K562 (cell line): ENCODE results near the gene TLX3. TPM values are rescaled to one million over a fixed set of nuclear protein-coding genes. Genes with fewer than 3 reads are reported as not detected.

Experiments
- ATAC-seq: fragments of 200-7000 bp; cut with Tn5 transposase; 3 replicates; pipeline ENCODE4 v1.9.1; 2020; ENCODE audit warnings: moderate library complexity
- BruUV-seq: library from RNA; stranded (reverse); fragments of 400-500 nt; replicated peaks from 2 replicates; lab custom pipeline; 2021; lab: Mats Ljungman, UMichigan
- CTCF ChIA-PET: fragments of 300-600 bp; formaldehyde crosslinking; extraction: SDS; loops from one replicate; lab custom pipeline; 2021; ENCODE audit warnings: low intra/inter-chr PET ratio; lab: Yijun Ruan, JAX
- POLR2A ChIA-PET: fragments of 300-600, 350-650 bp; sonication (Branson Sonifier 250); formaldehyde crosslinking; extraction: SDS; loops from one replicate; lab custom pipeline; 2021; ENCODE audit warnings: antibody characterized with exemption, inconsistent platforms; lab: Yijun Ruan, JAX
- DNase-seq, 4 experiments: peaks; one replicate each; pipeline versions ENCODE4 v3.0.0 to v3.0.0-alpha.2; 2011 to 2018; ENCODE audit warnings: low spot score in 3 of 4, mixed read lengths in 3 of 4; ENCODE audit errors: extremely low read depth in 1 of 4
- FAIRE-seq: peaks from 2 replicates; lab custom pipeline; 2011; peaks lifted over from hg19 to GRCh38; lab: Jason Lieb, UNC
- H2AFZ ChIP-seq: 2 replicates; pipeline ENCODE4 v1.6.0; 2011; ENCODE audit warnings: low read depth, low read length, control low read depth, inconsistent platforms
- H3K27ac ChIP-seq: fragments of 200-600 bp; 3 replicates; pipeline ENCODE4 v1.8.0; 2011; ENCODE audit warnings: low read depth, mild to moderate bottlenecking, control low read depth, inconsistent platforms, low read length, moderate library complexity, mixed read lengths; ENCODE audit errors: extremely low read depth
- H3K27me3 ChIP-seq, 2 experiments: fragments of 300-600 bp in 1 of 2; 2 replicates in 1 of 2; 3 replicates in 1 of 2; pipeline versions ENCODE4 v1.6.0 to v1.8.0; 2011; ENCODE audit warnings: inconsistent platforms in 2 of 2, low read length in 2 of 2, mild to moderate bottlenecking in 1 of 2, mixed read lengths in 1 of 2, moderate library complexity in 1 of 2; ENCODE audit not compliant: control insufficient read depth in 2 of 2, insufficient read depth in 2 of 2
- H3K36me3 ChIP-seq: fragments of 300-600 bp; 3 replicates; pipeline ENCODE4 v1.8.0; 2011; ENCODE audit warnings: mild to moderate bottlenecking, low read length, inconsistent platforms; ENCODE audit not compliant: control insufficient read depth, insufficient read depth
- H3K4me1 ChIP-seq, 2 experiments: fragments of 200-600 bp in 1 of 2; replicated peaks in 1 of 2; 2 replicates in 1 of 2; 3 replicates in 1 of 2; pipeline versions ENCODE4 v1.5.1 to v1.8.0; 2011; ENCODE audit warnings: inconsistent platforms in 2 of 2, low read length in 2 of 2, mild to moderate bottlenecking in 1 of 2, mixed read lengths in 1 of 2, moderate library complexity in 1 of 2; ENCODE audit not compliant: control insufficient read depth in 2 of 2, insufficient read depth in 2 of 2
- H3K4me2 ChIP-seq: 2 replicates; pipeline ENCODE4 v1.6.1; 2011; ENCODE audit warnings: low read length, control low read depth, inconsistent platforms, mixed read lengths; ENCODE audit not compliant: insufficient read depth
- H3K4me3 ChIP-seq: fragments of 200-600 bp; sonication (generic), shearing (Covaris generic); 2 replicates; pipeline ENCODE4 v1.5.1; 2016; ENCODE audit warnings: control low read depth, inconsistent platforms
- H3K79me2 ChIP-seq: fragments of 200-600 bp; 3 replicates; pipeline ENCODE4 v1.8.0; 2011; ENCODE audit warnings: low read length, inconsistent platforms; ENCODE audit not compliant: control insufficient read depth, insufficient read depth
- H3K9ac ChIP-seq, 2 experiments: 2 replicates each; pipeline versions ENCODE4 v1.6.0 to v1.6.1; 2011; ENCODE audit warnings: low read depth in 2 of 2, low read length in 2 of 2, control low read depth in 1 of 2, inconsistent platforms in 1 of 2, mild to moderate bottlenecking in 1 of 2, mixed read lengths in 1 of 2; ENCODE audit not compliant: insufficient read depth in 1 of 2
- H3K9me1 ChIP-seq: one replicate; pipeline ENCODE4 v1.6.0; 2011; ENCODE audit warnings: inconsistent platforms, mild to moderate bottlenecking, low read length, moderate library complexity; ENCODE audit not compliant: control insufficient read depth, insufficient read depth
- H3K9me3 ChIP-seq: replicated peaks from 2 replicates; pipeline ENCODE4 v1.5.1; 2011; ENCODE audit warnings: low read depth, low read length, inconsistent platforms; ENCODE audit not compliant: control insufficient read depth, insufficient read depth
- H4K20me1 ChIP-seq: replicated peaks from 2 replicates; pipeline ENCODE4 v1.6.1; 2011; ENCODE audit warnings: low read length, inconsistent platforms, mixed read lengths; ENCODE audit not compliant: control insufficient read depth, insufficient read depth
- ARID1B ChIP-seq: fragments of 450-650 bp; IDR thresholded peaks from 2 replicates; pipeline ENCODE4 v1.6.1; 2016; ENCODE audit warnings: antibody characterized with exemption, mild to moderate bottlenecking, inconsistent platforms
- ELK3 ChIP-seq: fragments of 450-650 bp; formaldehyde crosslinking; IDR thresholded peaks from 2 replicates; pipeline ENCODE4 v1.4.0; 2020; ENCODE audit warnings: mild to moderate bottlenecking
- GTF2E2 ChIP-seq: fragments of 200-800 bp; sonication (Bioruptor generic); IDR thresholded peaks from 2 replicates; pipeline ENCODE4 v1.6.1; 2016; ENCODE audit warnings: missing genetic modification characterization, missing compliant biosample characterization
- GTF3C2 ChIP-seq: IDR thresholded peaks from 3 replicates; pipeline ENCODE4 v1.6.1; 2011; ENCODE audit warnings: borderline replicate concordance, mild to moderate bottlenecking, moderate library complexity; ENCODE audit not compliant: insufficient read length; ENCODE audit errors: extremely low read depth
- HEY1 ChIP-seq: fragments of 250-450 bp; sonication (Bioruptor Pico); IDR thresholded peaks from 2 replicates; pipeline ENCODE4 v1.5.0; 2020; ENCODE audit warnings: mild to moderate bottlenecking, moderate library complexity, borderline replicate concordance
- MCM3 ChIP-seq: fragments of 450-650 bp; IDR thresholded peaks from 2 replicates; pipeline ENCODE4 v1.6.1; 2016
- NELFE ChIP-seq: IDR thresholded peaks from 2 replicates; pipeline ENCODE4 v1.6.1; 2011; ENCODE audit warnings: mild to moderate bottlenecking; ENCODE audit not compliant: insufficient read depth, insufficient read length
- ZBTB5 ChIP-seq: fragments of 450-650 bp; IDR thresholded peaks from 2 replicates; pipeline ENCODE4 v1.6.1; 2017; ENCODE audit warnings: antibody characterized with exemption
- WGBS: fragments of 100-300 bp; shearing (Covaris generic); methylation state at CpG from one replicate; pipeline ENCODE4 v1.1.6; 2016; ENCODE audit warnings: low coverage, mixed read lengths; ENCODE audit not compliant: insufficient coverage; ENCODE audit errors: missing lambda C conversion rate; 5-methylcytosine and 5-hydroxymethylcytosine counted together
- in situ Hi-C: fragments of 300-500 bp; cut with MboI; formaldehyde crosslinking; loops from 4 replicates; pipeline ENCODE4 v1.15.0; 2018; ENCODE audit warnings: inconsistent platforms, mixed read lengths
- intact Hi-C: fragments of 100-400 bp; cut with micrococcal nuclease; formaldehyde crosslinking; loops from 2 replicates; pipeline ENCODE4 v1.14.2; 2022
- polyA plus RNA-seq, 8 experiments: library from polyadenylated mRNA; depleted of rRNA in 4 of 8; stranded (reverse) in 5 of 8; unstranded in 3 of 8; fragments of >200 nt; fragmentation: Nextera tagmentation in 2 of 8; fragmentation: Illumina TruSeq in 1 of 8; extraction: Ambion mirVana in 2 of 8; extraction: Trizol in 1 of 8; gene quantifications; 2 replicates each; pipeline versions ENCODE4 v1.2.1 to v1.2.3, GENCODE V29; 2011 to 2014; ENCODE audit warnings: inconsistent platforms in 1 of 8, missing spikeins in 1 of 8
- total RNA-seq, 7 experiments: library from RNA; depleted of rRNA in 6 of 7; stranded (reverse); fragments of >200 nt in 6 of 7; fragmentation: Illumina TruSeq in 2 of 7; extraction: Trizol in 2 of 7; gene quantifications; 2 replicates each; pipeline versions ENCODE4 v1.2.1 to v1.2.3, GENCODE V29; 2011 to 2021; ENCODE audit warnings: low replicate concordance in 1 of 7
- TF ChIP-seq, protein P1 (sequence below): IDR thresholded peaks from 3 replicates; pipeline ENCODE4 v1.6.1; 2011; ENCODE audit warnings: borderline replicate concordance, mild to moderate bottlenecking; ENCODE audit not compliant: insufficient read length, insufficient read depth

TLX3 gene
- total and polyA plus RNA-seq, 9 of the 15 experiments (the other 6 are each of a cell fraction or from before 2014, with no cell fraction given): not detected

- no peaks in the 10 kb centered on the region for H3K9me1 ChIP-seq
- H3K4me3 ChIP-seq: no peak overlapping the region
- H3K4me1 ChIP-seq: peaks cover 0 to 8% of the 10 kb centered on the region in 2 experiments; a peak in 2 of 5 replicates
- no peaks in the 10 kb centered on the region for H3K9me3 ChIP-seq
- intact Hi-C loops: no loop called here
- H3K4me2 ChIP-seq: no peak overlapping the region
- no peak for TF ChIP-seq ZBTB5
- TF ChIP-seq HEY1 (CRISPR knock-in tag): no peak
- no peak for TF ChIP-seq ARID1B
- no peak for TF ChIP-seq ELK3
- TF ChIP-seq GTF2E2 (tag): no peak
- no peak for TF ChIP-seq MCM3
- no peak for TF ChIP-seq NELFE
- TF ChIP-seq, protein P1, sequence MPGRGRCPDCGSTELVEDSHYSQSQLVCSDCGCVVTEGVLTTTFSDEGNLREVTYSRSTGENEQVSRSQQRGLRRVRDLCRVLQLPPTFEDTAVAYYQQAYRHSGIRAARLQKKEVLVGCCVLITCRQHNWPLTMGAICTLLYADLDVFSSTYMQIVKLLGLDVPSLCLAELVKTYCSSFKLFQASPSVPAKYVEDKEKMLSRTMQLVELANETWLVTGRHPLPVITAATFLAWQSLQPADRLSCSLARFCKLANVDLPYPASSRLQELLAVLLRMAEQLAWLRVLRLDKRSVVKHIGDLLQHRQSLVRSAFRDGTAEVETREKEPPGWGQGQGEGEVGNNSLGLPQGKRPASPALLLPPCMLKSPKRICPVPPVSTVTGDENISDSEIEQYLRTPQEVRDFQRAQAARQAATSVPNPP: no peak
- TF ChIP-seq GTF3C2: no peak
- TF ChIP-seq, all 486 proteins: peak for 0
- no peak overlapping the region for H3K9ac ChIP-seq
- ATAC-seq: no peak
- WGBS: 0% methylated on average over 9 of the region's 9 CpGs
- ChIA-PET POLR2A (interaction anchor here (0.6 kb wide), 1 partner anchor 912 kb away, joined by 3 read pairs; no protein-coding TSS in a partner anchor), CTCF (no interaction called here)
- H2AFZ ChIP-seq: no peak overlapping the region
- no peak for DNase-seq
- in situ Hi-C loops: no loop called here
- H3K36me3 ChIP-seq: no peaks in the 10 kb centered on the region
- no peak overlapping the region for H3K27ac ChIP-seq
- no peaks in the 10 kb centered on the region for H4K20me1 ChIP-seq
- no TSS peak for BruUV-seq
- no peak for FAIRE-seq
- H3K27me3 ChIP-seq: peaks cover 10 to 64% of the 10 kb centered on the region in 2 experiments; a peak in 3 of 5 replicates
- no peaks in the 10 kb centered on the region for H3K79me2 ChIP-seq
Measured at GRCh38 chr5:171318026-171318425, 9.0 kb downstream of the TLX3 start.
